Activated CD8-positive, alpha-beta memory T cell treated with anti-CD3 and anti-CD28 coated beads for 48 hours (primary cell): Measurements from ENCODE around the gene ZNF768.

ENCODE experiments used
- DNase-seq, 3 experiments: peaks; one replicate each; pipeline ENCODE4 v3.0.0-alpha.2; 2020; ENCODE audit warnings: low read depth in 2 of 3, low spot score in 2 of 3

ZNF768 gene

DNA sequence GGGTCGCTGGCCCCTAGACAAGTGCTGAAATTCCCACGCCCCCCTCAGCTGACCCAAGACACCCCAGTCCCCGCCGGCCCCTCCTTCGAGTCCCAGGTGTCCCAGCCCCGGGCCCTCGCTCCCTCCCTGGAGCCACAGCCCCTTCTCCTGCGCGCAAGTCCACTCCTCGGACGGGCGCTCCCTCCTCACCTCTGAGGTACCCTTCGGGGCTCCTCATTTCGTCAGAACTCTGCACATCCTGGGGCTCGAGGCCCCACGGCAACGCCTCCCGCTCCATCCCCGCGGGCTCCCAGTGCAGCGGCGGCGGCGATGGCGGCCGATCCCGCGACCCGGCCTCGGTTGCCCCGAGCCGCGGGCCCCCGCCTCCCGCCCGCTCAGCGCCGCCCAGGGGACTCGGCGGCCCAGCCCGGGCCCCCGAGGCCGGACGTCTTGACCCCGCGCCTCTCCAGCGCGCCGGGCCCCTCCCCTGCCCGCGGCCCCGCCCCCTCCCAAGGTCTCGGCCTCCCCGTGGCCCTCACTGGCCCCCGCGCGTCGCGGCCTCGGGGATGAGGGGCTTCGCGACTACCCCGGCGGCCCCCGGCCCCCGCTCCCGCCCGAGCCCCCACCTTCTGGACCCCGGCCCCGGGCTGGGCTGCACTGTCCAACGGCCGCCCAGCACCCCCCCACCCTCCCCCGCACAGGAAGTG lies at the start of gene ZNF768:
ZNF768 (minus strand) TSS at position 430 of the 686 bp plus-strand sequence; CDS start at position 277, 153 bp downstream.
- no peak for DNase-seq

- no peak for DNase-seq
These were observed 48.3 kb upstream of the ZNF768 start for GRCh38 chr16:30574678-30575077.

GRCh38 chr16:30571445-30572322 lies 45.3 kb upstream of the ZNF768 start, which contains the start of gene ZNF688:
Gene ZNF688 (minus strand): TSS chr16:30571714. CDS start chr16:30571629, 85 bp downstream.
- peak; percentile 76 to 83 (median 83) for DNase-seq

- no peak for DNase-seq
These were observed 44.5 kb upstream of the ZNF768 start for GRCh38 chr16:30570636-30571444.

DNA sequence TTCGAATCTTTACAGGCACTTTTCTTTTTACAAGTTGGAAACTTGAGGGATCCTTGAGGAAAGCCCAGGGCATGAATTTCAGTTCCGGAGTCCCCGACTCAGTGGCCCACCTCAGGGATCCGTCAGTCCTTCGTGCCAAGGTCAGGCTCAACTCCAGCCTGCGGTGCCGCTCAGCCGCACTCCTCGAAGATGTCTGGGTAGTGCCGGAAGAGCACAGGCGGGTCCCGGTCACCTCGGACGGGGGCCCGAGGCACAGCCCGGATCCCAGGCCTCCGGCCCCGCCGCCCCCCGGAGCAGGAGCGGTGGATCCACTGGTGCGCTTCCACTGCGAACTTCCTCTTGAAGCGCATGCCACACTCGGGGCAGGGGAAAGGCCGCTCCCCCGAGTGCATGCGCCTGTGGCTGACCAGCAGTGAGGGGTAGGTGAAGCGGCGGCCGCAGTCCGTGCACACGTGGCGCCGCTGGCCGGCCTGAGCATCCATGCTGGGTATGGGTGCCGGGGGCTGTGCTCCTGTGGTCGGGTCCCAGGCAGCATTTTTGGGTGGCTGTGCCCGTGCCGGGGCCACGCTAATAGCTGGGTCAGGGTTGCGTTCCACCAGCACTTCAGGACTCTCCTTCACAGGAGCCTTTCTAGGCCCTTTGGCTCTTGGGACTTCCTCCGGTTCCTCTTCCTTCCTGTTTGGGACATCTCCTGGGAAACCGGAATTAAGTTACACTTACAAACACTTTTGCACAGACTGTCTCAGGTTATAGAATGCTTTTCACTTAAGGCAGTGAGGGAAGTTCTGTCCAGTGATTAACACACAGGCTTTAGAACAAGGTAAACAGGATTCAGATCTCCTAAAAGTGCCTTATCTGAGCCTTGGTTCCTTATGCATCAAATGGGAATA lies 43.6 kb upstream of the ZNF768 start:
- no peak for DNase-seq

GRCh38 chr16:30569281-30569680 lies 42.9 kb upstream of the ZNF768 start:
- no peak for DNase-seq

DNA sequence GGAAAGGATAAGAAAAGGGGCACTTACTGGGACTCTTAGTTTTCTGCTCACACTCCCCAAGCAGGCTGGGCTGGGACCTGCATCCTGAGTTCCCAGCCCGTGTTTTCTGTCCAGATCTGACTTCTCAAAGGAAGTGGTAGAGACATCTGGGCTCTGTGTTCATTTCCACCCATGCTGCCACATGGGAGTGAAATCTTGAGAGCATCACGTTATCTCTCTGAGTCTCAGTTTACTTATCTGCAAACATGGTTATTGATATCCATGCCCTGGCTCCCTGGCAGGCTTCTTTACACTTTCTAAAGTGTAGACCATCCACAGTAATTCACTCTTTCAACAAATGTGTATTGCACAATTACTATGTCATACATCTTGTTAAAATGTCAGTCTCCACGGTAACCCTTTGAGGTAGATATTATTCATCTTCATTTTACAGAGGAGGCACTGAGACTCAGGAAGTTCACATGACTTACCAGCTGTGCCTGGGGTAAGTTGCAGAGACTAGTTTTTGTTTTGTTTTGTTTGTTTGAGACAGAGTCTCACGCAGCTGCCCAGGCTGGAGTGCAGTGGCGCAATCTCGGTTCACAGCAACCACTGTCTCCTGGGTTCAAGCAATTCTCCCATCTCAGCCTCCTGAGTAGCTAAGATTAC lies 41.7 kb upstream of the ZNF768 start:
- DNase-seq: no peak

- no peak for DNase-seq
These were observed 41.0 kb upstream of the ZNF768 start for GRCh38 chr16:30567160-30567990.

DNA sequence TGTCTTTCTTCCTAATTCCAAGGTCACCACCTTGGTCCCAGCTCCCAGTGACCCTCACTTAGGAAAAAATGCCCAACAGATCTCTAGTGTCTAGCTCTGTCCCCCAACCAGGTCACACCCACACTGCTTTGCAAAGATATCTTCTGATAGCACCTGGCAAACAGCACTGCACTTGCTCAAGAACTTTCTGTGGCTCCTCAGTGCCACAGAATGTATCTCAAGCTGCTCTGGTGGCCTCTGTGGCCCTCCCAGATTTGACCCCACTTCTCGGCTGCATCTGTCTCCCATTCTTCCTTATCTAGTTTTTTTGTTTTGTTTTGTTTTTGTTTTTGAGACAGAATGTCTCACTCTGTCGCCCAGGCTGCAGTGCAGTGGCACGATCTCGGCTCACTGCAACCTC lies 40.2 kb upstream of the ZNF768 start:
- no peak for DNase-seq

DNA sequence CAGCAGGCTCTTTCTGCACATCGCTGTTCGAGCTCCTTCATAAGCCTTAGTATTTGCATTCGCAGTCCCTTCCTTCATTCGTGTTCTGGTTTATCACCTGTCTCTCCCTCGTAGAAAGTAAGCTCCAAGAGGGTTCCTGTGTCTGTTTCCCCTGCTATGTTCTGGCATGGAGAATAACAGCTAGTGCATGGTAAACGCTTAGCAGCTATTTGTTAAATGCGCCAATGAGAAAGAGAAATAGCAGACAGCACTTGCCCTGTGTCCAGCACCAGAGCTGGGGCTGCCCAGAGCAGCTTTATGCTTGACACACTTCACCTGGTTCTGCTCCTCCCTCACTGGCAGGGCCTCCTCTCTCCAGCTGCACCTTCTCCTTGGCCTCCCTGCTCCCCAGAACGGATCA lies 39.6 kb upstream of the ZNF768 start:
- no peak for DNase-seq

DNA sequence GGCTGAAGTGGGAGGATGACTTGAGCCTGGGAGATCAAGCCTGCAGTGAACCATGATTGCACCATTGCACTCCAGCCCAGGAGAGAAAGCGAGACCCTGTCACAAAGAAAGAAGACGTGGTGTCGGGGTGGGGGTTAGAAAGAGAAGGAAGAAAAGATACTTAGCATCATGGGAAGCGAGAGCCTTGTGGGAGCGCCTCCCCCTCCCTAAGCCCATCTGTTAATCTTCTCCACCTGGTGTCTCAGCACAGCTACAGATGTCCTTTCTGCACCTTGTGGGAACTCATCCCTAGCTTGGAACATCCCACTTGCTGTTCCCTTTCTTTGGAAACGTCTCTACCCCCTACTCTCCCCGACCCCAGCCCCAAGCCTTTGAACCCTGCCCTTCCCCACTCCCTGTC lies 39.2 kb upstream of the ZNF768 start:
- no peak for DNase-seq

DNA sequence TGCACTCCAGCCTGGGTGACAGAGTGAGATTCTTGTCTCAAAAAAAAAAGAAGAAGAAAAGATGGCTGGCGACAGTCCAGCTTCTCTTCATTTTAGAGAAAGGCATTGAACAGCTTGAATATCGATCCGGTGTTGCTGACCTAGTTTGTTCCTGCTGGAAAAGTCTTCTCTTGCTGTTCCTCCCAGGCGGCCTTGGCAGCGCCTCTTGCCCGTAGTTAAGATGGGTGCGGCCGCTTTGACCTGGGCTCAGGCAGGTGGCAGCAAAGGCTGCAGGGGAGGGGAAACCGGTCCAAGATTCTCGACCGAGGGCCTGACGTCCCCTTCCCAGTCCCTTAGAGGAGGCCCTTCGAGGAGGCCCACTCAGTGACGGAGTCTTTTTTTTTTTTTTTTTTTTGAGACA lies 35.7 kb upstream of the ZNF768 start:
- DNase-seq: no peak

DNA sequence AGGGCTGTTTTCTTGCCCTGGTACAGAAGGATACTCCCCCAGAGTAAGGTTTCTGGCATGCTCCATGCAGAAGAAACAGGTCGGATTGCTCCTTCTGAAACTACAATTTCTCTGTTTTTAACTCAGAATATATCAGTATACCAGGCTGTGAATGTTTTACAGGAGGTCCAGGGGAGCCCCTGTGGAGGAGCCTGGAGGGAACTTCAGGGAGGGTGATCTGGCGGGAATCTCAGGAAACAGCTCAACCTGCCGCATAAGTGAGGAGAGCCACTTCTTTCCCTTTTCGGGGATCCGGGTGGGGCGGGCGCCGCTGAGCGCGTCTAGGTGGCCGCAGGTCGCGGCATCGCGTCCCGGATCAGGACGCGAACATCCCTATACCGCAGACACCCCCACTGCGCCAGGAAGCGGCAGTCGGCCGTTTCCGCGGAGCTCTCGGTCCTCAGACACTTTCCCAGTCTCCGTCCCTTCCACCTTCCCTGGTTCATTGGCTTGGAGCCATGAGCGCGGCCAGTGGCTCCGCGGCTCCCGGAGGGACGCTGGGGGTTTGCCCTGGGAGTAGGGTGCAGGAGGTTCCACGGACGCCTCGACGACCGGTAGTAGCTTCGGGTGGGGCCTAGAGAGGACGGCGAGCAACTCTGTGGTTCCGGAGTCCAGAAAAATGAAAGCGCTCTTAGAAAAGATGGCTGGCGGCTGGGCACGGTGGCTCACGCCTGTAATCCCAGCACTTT lies 34.9 kb upstream of the ZNF768 start:
- no peak for DNase-seq

GRCh38 chr16:30559690-30560089 lies 33.3 kb upstream of the ZNF768 start:
- DNase-seq: no peak

GRCh38 chr16:30558789-30559377 lies 32.5 kb upstream of the ZNF768 start:
- no peak for DNase-seq

- DNase-seq: peak; percentile 76 to 96 (median 88)
These were observed 31.8 kb upstream of the ZNF768 start, which contains the start of gene ZNF764 for GRCh38 chr16:30557957-30558788. Gene ZNF764 (minus strand): TSS chr16:30558374. CDS start chr16:30558182, 192 bp downstream.

DNA sequence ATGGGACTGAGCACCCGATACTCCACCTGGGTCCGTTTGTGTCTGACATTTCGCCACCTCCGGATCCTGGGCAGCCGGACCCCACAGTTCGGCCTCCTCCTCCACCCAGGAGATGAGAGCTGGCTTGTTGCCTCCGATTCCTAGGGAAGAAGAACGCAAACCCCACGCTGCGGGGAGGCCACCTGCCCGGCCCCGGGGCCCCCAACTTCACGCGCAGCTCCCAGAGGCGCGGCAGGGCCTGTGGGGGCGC lies 31.3 kb upstream of the ZNF768 start:
- DNase-seq: no peak
